KMS-11 (cell line): ENCODE measurements around the gene CISD3.

ENCODE experiments used
- H2AFZ ChIP-seq: fragments of 200-600 bp; sonication (generic); 2 replicates; pipeline ENCODE4 v1.6.1; 2016; ENCODE audit warnings: antibody characterized with exemption, mixed run types, low read depth
- H3K27ac ChIP-seq: fragments of 200-600 bp; sonication (generic); 2 replicates; pipeline ENCODE4 v1.6.1; 2016; ENCODE audit warnings: mild to moderate bottlenecking, mixed run types
- H3K27me3 ChIP-seq: fragments of 200-600 bp; sonication (generic); 2 replicates; pipeline ENCODE4 v1.6.1; 2017; ENCODE audit warnings: mild to moderate bottlenecking, low read depth, mixed run types, moderate library complexity; ENCODE audit not compliant: insufficient read depth
- H3K36me3 ChIP-seq: fragments of 200-600 bp; sonication (generic); 2 replicates; pipeline ENCODE4 v1.6.1; 2017; ENCODE audit warnings: mild to moderate bottlenecking, mixed run types; ENCODE audit not compliant: insufficient read depth
- H3K4me1 ChIP-seq: fragments of 200-600 bp; sonication (generic); 2 replicates; pipeline ENCODE4 v1.6.1; 2016; ENCODE audit warnings: mild to moderate bottlenecking, low read depth, mixed run types; ENCODE audit not compliant: poor library complexity, severe bottlenecking
- H3K4me2 ChIP-seq: fragments of 200-600 bp; sonication (generic); 2 replicates; pipeline ENCODE4 v1.7.0; 2016; ENCODE audit warnings: mild to moderate bottlenecking, mixed run types
- H3K4me3 ChIP-seq: fragments of 200-600 bp; sonication (generic); IDR thresholded peaks from 2 replicates; pipeline ENCODE4 v1.6.1; 2017; ENCODE audit warnings: low read depth, low read length, mixed read lengths; ENCODE audit not compliant: insufficient read depth
- H3K79me2 ChIP-seq: fragments of 200-600 bp; sonication (generic); 2 replicates; pipeline ENCODE4 v1.6.1; 2016; ENCODE audit warnings: low read depth, mixed run types; ENCODE audit not compliant: insufficient read depth
- H3K9ac ChIP-seq: fragments of 200-600 bp; sonication (generic); 2 replicates; pipeline ENCODE4 v1.6.1; 2016; ENCODE audit warnings: mild to moderate bottlenecking, mixed run types
- H4K20me1 ChIP-seq: fragments of 200-600 bp; sonication (generic); 2 replicates; pipeline ENCODE4 v1.6.1; 2016; ENCODE audit warnings: mild to moderate bottlenecking, mixed run types; ENCODE audit not compliant: insufficient read depth
- TF ChIP-seq, protein P1 (sequence below): fragments of 200-600 bp; sonication (generic); conservative IDR thresholded peaks from 2 replicates; pipeline ENCODE4 v1.6.1; 2017; ENCODE audit warnings: low read depth, mild to moderate bottlenecking, antibody characterized with exemption, low read length, moderate library complexity, mixed read lengths

The CISD3 gene

DNA sequence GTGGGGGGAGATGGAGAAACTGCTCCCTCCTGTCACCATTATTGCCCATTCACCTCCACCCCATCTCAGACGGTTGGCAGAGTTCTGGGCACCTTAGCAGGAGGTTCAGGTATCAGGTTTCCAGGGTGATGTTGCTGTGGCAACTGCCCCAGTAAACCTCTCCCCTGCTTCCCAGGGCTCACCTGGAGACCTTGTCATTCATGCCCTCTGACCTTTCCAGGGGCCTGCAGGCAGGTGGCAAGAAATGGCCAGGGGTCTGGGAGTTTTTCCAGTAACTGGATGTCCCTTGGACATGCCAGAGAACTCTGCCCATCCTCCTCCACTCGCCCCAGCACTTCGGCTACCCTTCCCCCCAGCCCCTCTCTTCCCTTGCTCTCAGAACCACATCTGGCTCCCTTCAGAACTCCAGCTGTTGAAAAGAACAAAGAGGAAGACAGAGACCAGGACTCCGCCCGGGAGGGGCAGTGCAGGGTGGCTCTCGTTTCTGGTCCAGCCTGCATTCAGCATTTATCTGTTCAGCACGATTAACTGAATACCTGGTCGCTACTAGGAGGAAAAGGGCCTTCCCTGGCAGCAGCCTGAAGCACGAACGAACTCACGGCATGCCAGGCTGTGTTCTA is 16.6 kb upstream of the CISD3 start:
- Histone ChIP-seq H3K4me2 (no peak overlapping the region), H3K79me2 (0 out of 2 replicates have a peak, but pooled peaks cover 8% of the 10 kb centered on the region), H3K27ac (no peak overlapping the region), H3K36me3 (no peaks in the 10 kb centered on the region), H2AFZ (no peak overlapping the region), H3K4me3 (no peak overlapping the region), H3K27me3 (no peaks in the 10 kb centered on the region), H3K9ac (no peak overlapping the region), H4K20me1 (no peaks in the 10 kb centered on the region), H3K4me1 (no peaks in the 10 kb centered on the region)
- TF ChIP-seq, protein P1, sequence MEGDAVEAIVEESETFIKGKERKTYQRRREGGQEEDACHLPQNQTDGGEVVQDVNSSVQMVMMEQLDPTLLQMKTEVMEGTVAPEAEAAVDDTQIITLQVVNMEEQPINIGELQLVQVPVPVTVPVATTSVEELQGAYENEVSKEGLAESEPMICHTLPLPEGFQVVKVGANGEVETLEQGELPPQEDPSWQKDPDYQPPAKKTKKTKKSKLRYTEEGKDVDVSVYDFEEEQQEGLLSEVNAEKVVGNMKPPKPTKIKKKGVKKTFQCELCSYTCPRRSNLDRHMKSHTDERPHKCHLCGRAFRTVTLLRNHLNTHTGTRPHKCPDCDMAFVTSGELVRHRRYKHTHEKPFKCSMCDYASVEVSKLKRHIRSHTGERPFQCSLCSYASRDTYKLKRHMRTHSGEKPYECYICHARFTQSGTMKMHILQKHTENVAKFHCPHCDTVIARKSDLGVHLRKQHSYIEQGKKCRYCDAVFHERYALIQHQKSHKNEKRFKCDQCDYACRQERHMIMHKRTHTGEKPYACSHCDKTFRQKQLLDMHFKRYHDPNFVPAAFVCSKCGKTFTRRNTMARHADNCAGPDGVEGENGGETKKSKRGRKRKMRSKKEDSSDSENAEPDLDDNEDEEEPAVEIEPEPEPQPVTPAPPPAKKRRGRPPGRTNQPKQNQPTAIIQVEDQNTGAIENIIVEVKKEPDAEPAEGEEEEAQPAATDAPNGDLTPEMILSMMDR: no peak

DNA sequence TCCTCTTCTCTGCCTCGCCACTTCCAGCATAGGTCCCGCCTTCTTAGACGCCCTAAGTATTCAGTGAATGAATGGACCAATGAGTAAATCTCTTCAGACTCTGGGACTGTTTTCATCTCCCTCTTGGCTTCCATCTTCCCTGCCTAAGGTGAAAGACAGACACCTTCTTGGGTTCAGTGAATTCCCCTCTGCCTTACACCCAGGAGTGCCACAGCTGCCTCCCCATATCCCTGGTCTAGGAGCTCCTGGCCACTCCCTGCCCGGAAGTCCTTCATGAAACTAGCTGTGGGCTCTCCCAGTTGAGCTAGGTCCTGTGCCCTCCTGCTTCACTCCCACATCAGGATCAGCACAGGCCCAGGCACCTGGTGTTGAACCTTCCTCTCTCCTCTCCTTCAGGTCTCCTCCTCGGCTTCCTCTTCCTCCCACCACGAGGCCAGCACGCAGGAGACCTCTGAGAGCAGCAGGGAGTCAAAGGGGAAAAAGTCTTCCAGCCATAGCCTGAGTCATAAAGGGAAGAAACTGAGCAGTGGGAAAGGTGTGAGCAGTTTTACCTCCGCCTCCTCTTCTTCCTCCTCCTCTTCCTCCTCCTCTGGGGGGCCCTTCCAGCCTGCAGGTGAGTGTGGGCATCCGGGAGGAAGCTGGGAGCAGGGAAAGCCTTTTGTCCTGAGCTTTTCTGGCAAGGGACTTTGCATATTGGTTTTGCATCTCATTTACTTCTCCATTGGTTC is 14.8 kb upstream of the CISD3 start:
- Histone ChIP-seq H2AFZ (no peak overlapping the region), H3K4me3 (no peak overlapping the region), H4K20me1 (no peaks in the 10 kb centered on the region), H3K4me1 (no peaks in the 10 kb centered on the region), H3K4me2 (no peak overlapping the region), H3K36me3 (no peaks in the 10 kb centered on the region), H3K9ac (no peak overlapping the region), H3K79me2 (no peaks in the 10 kb centered on the region), H3K27ac (no peak overlapping the region), H3K27me3 (no peaks in the 10 kb centered on the region)
- TF ChIP-seq, protein P1: no peak

DNA sequence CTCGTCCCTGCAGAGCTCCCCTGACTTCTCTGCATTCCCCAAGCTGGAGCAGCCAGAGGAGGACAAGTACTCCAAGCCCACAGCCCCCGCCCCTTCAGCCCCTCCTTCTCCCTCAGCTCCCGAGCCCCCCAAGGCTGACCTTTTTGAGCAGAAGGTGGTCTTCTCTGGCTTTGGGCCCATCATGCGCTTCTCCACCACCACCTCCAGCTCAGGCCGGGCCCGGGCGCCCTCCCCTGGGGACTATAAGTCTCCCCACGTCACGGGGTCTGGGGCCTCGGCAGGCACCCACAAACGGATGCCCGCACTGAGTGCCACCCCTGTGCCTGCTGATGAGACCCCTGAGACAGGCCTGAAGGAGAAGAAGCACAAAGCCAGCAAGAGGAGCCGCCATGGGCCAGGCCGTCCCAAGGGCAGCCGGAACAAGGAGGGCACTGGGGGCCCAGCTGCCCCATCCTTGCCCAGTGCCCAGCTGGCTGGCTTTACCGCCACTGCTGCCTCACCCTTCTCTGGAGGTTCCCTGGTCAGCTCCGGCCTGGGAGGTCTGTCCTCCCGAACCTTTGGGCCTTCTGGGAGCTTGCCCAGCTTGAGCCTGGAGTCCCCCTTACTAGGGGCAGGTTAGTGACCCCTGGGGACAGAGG is 13.7 kb upstream of the CISD3 start:
- H4K20me1 ChIP-seq: no peaks in the 10 kb centered on the region
- H3K9ac ChIP-seq: no peak overlapping the region
- H3K4me3 ChIP-seq: no peak overlapping the region
- H3K79me2 ChIP-seq: no peaks in the 10 kb centered on the region
- no peak overlapping the region for H2AFZ ChIP-seq
- H3K27me3 ChIP-seq: no peaks in the 10 kb centered on the region
- H3K27ac ChIP-seq: no peak overlapping the region
- H3K36me3 ChIP-seq: no peaks in the 10 kb centered on the region
- H3K4me2 ChIP-seq: no peak overlapping the region
- TF ChIP-seq, protein P1: no peak
- H3K4me1 ChIP-seq: no peaks in the 10 kb centered on the region

DNA sequence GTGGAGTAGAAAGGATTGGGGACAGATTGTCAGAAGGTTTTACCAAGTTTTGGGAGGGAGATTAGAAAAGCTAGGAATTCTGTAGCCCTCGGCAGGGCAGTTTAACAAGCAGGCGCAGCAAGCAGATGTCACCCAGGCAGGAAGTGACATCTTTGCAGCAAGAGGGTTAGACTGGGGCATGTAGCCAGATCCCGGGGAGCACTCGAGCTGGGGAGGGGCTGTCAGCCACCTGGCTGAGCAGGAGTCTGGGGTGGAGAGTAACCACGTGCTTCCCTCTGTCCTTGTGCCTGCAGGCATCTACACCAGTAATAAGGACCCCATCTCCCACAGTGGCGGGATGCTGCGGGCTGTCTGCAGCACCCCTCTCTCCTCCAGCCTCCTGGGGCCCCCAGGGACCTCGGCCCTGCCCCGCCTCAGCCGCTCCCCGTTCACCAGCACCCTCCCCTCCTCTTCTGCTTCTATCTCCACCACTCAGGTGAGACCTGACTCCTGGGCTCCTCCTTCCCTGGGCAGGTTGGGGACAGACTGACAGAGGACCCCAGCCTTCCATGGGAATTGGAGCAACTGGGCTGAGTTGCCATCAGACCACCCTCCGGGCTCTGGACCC is 12.9 kb upstream of the CISD3 start:
- Histone ChIP-seq H3K4me2 (no peak overlapping the region), H2AFZ (no peak overlapping the region), H3K79me2 (no peaks in the 10 kb centered on the region), H3K4me1 (no peaks in the 10 kb centered on the region), H3K4me3 (no peak overlapping the region), H3K9ac (no peak overlapping the region), H4K20me1 (no peaks in the 10 kb centered on the region), H3K27me3 (no peaks in the 10 kb centered on the region), H3K36me3 (no peaks in the 10 kb centered on the region), H3K27ac (no peak overlapping the region)
- TF ChIP-seq, protein P1: no peak
